ENCODE data around the gene CARD14. TPM values are rescaled to one million over a fixed set of nuclear protein-coding genes. Genes with fewer than 3 reads are reported as not detected.
"Not testable (repeated sequence)": the region's sequence is repeated elsewhere in the genome, so short reads cannot be mapped to it uniquely, and the experiment has no call there.

The CARD14 gene
- polyA plus RNA-seq, 1 donor from 2014 or later = not detected

DNA sequence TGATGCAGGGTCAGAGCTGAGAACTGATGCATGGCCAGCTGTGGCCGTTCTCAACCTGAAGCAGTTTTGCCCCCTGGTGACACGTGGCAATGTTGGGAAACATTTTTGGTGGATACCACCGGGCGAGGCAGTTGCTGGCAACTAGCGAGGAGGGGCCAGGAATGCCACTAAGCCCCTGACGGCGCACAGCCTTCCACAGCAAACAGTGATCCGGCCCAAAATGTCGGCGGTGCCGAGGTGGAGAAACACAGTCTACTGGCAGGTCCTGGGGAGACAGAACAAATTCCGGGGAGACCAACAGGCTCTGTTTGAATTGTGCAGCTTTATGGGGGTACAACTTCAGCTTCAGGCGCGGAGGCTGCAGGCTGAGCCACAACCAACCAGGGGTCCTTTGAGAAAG is 58.6 kb downstream of the CARD14 start:
- no peaks in the 10 kb centered on the region for H3K4me1 Mint-ChIP-seq
- peaks cover 3% of the 10 kb centered on the region for H3K36me3 Mint-ChIP-seq
- H3K27ac Mint-ChIP-seq = no peak overlapping the region
- H3K9me3 Mint-ChIP-seq = peaks cover 2 to 11% (median 10%) of the 10 kb centered on the region in 3 donors
- no peak overlapping the region for H3K4me3 Mint-ChIP-seq
- no peaks in the 10 kb centered on the region for H3K27me3 Mint-ChIP-seq

DNA sequence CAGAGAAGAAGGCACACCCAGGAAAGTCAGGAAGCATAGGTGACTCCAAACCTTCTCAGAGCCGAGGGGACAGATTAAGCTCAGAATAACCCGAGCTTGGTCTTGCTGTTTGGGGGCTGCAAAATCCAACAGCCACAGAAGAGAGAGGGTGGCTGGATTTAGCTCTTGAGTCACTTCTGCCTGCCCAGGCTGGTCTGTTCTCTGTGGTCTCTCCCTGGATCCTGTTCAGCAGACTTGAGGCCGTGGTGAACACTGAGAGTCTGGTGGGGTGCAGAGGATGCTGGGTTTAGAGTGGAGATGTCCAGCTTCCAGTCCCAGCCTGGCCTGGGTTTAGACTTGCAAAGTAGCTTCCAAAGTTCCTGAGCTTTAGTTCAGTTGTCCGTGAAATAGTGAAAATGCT is 59.2 kb downstream of the CARD14 start:
- Mint-ChIP-seq H3K27me3 (no peaks in the 10 kb centered on the region), H3K4me3 (no peak overlapping the region), H3K9me3 (peaks cover 2 to 12% (median 10%) of the 10 kb centered on the region in 3 donors), H3K4me1 (no peaks in the 10 kb centered on the region), H3K36me3 (peaks cover 3% of the 10 kb centered on the region), H3K27ac (no peak overlapping the region)

DNA sequence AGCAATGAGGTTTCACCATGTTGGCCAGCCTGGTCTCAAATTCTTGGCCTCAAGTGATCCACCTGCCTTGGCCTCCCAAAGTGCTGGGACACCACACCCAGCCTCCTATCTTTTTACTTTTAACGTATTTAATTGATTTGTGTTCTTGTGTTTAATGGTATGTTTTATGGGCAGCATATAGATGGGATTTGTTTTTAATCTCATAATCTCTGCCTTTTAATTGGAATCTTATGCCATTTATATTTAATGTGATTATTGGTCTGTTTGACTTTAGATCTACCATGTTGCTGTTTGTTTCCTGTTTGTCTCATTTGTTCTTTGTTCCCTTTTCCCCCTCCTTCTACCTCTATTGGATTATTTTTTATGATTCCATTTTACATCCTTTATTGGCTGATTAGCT is 62.6 kb downstream of the CARD14 start:
- peaks cover 2 to 19% (median 16%) of the 10 kb centered on the region in 3 donors for H3K9me3 Mint-ChIP-seq
- no peak overlapping the region for H3K4me3 Mint-ChIP-seq
- H3K36me3 Mint-ChIP-seq = peaks cover 2% of the 10 kb centered on the region
- H3K27ac Mint-ChIP-seq = no peak overlapping the region
- no peaks in the 10 kb centered on the region for H3K27me3 Mint-ChIP-seq
- no peaks in the 10 kb centered on the region for H3K4me1 Mint-ChIP-seq

DNA sequence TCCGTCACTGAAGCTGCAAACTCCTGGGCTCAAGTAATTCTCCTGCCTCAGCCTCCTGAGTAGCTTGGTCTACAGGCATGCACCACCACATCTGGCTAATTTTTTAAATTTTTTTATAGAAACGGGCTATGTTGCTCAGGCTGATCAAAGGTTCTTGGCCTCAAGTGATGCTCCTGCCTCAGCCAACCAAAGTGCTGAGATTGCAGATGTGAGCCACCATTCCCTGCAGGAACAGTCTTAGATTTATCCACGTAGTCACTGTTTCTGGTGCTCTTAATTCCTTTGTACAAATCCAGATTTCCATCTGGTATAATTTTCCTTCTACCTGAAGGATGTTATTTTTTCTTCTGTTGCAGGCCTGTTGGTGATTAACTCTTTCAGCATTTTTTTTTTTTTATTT is 63.4 kb downstream of the CARD14 start:
- H3K36me3 Mint-ChIP-seq = peaks cover 2% of the 10 kb centered on the region
- H3K27ac Mint-ChIP-seq = no peak overlapping the region
- peak overlapping the region in 1 of 4 donors; percentile 72 for H3K4me3 Mint-ChIP-seq
- peaks cover 2 to 19% (median 16%) of the 10 kb centered on the region in 3 donors for H3K9me3 Mint-ChIP-seq
- H3K27me3 Mint-ChIP-seq = no peaks in the 10 kb centered on the region
- no peaks in the 10 kb centered on the region for H3K4me1 Mint-ChIP-seq

DNA sequence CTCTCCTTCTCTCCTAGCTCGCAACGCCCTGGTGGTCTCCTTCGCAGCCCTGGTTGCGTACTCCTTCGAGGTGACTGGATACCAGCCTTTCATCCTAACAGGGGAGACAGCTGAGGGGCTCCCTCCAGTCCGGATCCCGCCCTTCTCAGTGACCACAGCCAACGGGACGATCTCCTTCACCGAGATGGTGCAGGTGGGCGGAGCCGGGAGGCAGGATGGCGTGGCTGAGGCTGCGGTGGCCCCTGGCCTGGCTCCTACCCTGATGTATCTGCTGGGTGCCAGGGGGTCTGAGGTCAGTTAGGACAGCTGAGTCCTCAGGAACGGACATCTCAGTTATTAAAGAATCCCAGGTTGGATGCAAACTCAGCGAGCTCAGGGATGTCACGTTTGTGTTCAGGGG is 67.1 kb downstream of the CARD14 start:
- Mint-ChIP-seq H3K36me3 (no peaks in the 10 kb centered on the region), H3K4me1 (no peaks in the 10 kb centered on the region), H3K4me3 (no peak overlapping the region), H3K27ac (no peak overlapping the region), H3K9me3 (peaks cover 2 to 13% (median 13%) of the 10 kb centered on the region in 3 donors), H3K27me3 (no peaks in the 10 kb centered on the region)

DNA sequence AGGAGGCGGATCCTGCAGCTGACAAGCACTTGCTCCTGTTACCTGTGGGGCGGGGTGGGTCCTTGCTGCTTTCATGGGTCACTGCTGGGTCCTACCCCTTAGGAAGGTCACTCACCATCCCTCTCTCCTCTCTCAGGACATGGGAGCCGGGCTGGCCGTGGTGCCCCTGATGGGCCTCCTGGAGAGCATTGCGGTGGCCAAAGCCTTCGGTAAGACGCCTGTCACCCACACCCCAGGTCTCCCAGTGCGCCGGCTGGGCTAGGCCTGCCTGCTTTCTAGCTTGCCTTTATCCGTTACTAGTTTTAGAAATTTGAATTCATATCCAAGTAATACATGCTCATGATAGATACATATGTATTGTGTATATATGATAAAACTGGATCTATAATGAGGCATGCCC is 67.6 kb downstream of the CARD14 start:
- Mint-ChIP-seq H3K9me3 (peaks cover 2 to 13% (median 12%) of the 10 kb centered on the region in 3 donors), H3K4me1 (no peaks in the 10 kb centered on the region), H3K27me3 (no peaks in the 10 kb centered on the region), H3K36me3 (no peaks in the 10 kb centered on the region), H3K27ac (no peak overlapping the region), H3K4me3 (no peak overlapping the region)

DNA sequence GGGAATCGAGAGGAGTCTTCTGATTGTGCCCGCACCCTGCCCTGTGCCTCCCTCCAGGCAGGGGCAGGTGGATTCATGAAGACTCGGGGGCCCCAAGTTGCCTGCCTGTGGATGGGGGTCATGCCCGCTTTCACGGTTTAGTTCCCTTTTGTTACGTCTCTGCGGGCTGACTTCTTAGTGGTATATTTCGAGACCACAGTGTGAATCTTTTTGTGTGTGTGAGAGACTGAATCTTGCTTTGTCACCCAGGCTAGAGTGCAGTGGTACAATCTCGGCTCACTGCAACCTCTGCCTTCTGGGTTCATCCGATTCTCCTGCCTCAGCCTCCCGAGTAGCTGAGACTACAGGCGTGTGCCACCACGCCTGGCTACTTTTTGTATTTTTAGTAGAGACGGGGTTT is 72.7 kb downstream of the CARD14 start:
- Mint-ChIP-seq H3K9me3 (no peaks in the 10 kb centered on the region), H3K4me3 (no peak overlapping the region), H3K27ac (no peak overlapping the region), H3K4me1 (no peaks in the 10 kb centered on the region), H3K27me3 (no peaks in the 10 kb centered on the region), H3K36me3 (peaks cover 2% of the 10 kb centered on the region)

DNA sequence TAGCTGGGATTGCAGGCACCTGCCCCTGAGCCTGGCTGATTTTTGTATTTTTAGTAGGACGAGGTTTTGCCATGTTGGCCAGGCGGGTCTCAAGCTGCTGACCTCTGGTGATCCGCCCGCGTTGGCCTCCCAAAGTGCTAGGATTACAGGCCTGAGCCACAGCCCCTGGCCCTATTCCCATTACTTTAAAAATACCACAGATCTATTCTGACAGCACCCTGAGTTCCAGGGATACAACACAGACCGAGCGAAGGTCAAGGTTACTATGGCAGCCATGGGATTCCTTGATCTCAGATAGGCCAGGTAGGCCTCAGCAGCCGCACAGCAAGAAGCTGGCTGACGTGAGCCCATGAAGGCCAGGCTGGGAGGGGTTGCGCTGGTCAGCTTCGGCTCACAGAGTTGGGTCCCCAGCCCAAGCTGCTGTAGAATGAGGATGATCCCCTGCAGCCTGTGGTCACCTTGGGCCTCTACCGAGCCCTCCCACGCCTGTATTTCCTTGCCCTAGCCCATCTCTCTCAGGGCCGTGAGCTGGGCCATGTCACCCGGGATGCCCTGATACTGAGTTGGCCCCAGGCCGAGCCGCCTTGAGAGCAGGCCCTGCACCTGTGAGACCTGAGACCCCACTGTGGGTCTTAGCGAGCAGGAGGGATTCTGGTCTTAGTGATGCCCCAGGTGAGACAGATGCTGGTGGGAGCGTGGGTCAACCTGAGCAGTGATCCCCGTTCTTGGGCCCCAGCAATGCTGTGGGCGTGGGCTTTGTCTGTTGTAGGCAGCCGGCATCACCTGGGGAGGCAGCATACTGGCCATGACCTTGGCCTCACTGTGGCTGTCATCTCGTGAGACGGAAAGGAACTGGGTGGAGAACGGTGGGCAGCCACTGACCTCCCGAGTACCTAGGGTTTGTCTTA is 74.0 kb downstream of the CARD14 start:
- Mint-ChIP-seq H3K36me3 (peaks cover 2% of the 10 kb centered on the region), H3K4me3 (no peak overlapping the region), H3K4me1 (no peaks in the 10 kb centered on the region), H3K9me3 (no peaks in the 10 kb centered on the region), H3K27me3 (no peaks in the 10 kb centered on the region), H3K27ac (no peak overlapping the region)

DNA sequence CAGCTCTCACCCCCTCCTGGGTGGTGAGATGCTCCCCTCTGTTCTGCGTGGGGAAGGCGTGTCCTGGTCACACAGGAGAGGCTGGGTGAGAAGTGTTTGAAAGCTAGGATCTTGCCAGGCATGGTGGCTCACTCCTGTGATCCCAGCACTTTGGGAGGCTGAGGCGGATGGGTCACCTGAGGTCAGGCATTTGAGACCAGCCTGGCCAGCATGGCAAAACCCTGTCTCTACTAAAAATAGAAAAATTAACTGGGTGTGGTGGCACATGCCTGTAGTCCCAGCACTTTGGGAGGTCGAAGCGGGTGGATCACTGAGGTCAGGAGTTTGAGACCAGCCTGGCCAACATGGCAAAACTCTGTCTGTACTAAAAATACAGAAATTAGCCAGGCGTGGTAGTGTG is 74.6 kb downstream of the CARD14 start:
- H3K4me3 Mint-ChIP-seq, H3K4me1 Mint-ChIP-seq, H3K36me3 Mint-ChIP-seq, H3K27me3 Mint-ChIP-seq, H3K27ac Mint-ChIP-seq, H3K9me3 Mint-ChIP-seq: not testable (repeated sequence)

DNA sequence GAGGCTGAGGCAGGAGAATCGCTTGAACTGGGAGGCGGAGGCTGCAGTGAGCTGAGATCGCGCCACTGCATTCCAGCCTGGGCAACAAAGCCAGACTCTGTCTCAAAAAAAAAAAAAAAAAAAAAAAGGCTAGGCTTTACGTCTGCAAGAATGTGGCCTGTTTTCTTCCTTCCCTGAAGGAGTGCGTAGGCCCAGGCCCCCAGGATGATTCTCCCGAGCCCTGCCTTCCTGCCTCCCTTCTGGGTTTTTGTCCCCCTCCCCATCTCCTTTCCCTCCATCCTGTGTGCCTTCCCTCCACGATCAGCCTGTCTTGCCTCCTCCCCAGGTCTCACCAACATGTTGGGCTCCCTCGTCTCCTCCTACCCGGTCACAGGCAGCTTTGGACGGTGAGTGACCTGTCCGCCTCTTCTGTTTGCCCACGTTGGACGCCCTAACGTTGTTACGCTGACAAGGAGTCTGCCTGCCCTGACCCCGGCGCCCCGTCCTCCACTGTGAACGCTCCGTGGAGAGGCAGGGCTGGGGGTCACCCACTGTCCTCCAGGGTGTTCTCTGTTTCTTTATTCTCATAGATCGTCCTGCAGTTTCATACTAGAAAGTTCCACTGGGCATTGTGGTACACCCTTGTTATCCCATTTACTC is 75.2 kb downstream of the CARD14 start:
- H3K27ac Mint-ChIP-seq = no peak overlapping the region
- H3K4me3 Mint-ChIP-seq = no peak overlapping the region
- H3K36me3 Mint-ChIP-seq = peaks cover 2% of the 10 kb centered on the region
- H3K9me3 Mint-ChIP-seq = no peaks in the 10 kb centered on the region
- peaks cover 2% of the 10 kb centered on the region for H3K27me3 Mint-ChIP-seq
- no peaks in the 10 kb centered on the region for H3K4me1 Mint-ChIP-seq

DNA sequence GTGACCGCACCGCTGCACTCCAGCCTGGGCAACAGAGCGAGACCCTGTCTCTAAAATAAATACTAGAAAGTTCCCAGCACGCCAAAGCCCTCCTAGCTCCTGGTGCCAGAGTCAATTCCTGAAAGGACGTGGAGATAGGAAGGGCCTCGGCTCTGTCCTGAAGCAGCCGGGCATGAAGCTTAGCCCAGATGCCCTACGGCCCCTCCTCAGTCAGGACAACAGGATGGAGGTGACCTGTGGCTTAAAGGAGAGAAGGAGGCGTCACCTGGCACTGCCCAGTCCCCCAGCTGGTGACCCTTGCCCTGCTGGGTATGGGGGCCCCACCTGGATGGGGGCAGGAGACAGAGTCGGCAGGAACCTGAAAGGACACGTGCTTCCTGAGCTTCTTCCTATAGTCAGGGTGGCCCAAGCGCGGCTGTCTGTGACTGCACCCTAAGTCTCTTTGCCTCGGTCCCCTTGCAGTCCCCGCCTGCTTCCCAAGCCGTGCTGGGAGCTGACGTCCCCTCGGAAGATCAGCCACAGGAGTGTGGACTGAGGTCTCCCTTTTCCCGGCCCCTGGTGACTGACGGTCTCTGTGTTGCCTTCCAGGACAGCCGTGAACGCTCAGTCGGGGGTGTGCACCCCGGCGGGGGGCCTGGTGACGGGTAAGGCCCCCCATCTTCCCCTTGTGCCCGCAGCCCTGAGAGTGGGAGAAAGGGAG is 75.9 kb downstream of the CARD14 start:
- Mint-ChIP-seq H3K4me3 (no peak overlapping the region), H3K36me3 (peaks cover 2% of the 10 kb centered on the region), H3K9me3 (no peaks in the 10 kb centered on the region), H3K27me3 (peaks cover 2% of the 10 kb centered on the region), H3K27ac (no peak overlapping the region), H3K4me1 (no peaks in the 10 kb centered on the region)

DNA sequence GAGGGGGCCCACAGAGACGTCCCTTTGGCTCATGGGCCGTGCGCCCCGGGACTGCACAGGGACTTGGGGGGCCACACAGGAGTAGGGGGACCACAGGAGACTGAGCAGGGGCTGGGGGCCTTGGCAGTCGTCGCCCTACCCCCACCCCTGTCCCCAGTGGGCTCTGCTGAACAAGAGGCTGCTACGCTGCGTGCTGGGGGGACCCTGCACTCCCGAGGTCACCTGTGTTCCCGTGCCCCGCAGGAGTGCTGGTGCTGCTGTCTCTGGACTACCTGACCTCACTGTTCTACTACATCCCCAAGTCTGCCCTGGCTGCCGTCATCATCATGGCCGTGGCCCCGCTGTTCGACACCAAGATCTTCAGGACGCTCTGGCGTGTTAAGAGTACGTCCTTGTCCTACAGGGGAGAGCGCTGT is 76.4 kb downstream of the CARD14 start:
- Mint-ChIP-seq H3K27me3 (peaks cover 2% of the 10 kb centered on the region), H3K4me1 (no peaks in the 10 kb centered on the region), H3K36me3 (peaks cover 2% of the 10 kb centered on the region), H3K9me3 (no peaks in the 10 kb centered on the region), H3K27ac (no peak overlapping the region), H3K4me3 (no peak overlapping the region)

DNA sequence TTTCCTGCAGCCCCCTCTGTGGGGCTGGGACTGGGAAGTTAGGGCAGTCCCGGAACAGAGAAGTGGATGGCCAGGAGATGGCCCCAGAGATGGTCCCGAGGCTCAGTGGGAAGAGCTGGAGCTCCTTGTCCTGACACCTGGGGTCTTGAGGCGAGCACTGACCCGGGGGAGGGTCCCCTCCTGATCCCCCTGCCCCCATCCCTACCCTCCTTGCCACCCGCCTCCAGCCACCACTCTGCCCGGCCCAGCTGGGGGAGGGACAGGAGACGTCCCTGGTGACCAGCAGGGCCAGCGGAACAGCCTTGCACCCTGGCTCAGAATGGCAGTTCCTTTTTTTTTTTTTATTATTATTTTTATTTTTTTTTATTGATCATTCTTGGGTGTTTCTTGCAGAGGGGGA is 76.9 kb downstream of the CARD14 start:
- H3K4me3 Mint-ChIP-seq = no peak overlapping the region
- H3K27ac Mint-ChIP-seq = no peak overlapping the region

DNA sequence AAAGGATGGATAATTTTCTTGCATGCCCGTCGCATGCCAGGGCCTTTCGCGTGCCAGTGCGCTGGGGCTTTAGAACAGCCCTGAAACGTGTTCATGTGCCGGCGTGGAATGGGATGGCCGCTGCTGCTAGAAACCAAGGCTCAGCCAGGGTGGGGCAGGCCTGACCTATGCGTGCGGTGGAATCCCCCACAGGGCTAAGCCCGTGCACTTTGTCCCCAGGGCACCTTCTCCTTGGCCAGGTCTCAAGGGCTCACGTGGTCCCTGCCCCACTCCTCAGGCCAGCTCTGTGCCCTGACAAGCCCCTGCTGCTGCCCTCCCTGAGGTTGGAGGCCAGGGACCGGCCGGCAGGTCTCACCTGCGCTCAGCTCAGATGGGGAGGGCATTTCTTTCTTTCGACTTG is 77.7 kb downstream of the CARD14 start:
- H3K36me3 Mint-ChIP-seq = peaks cover 2% of the 10 kb centered on the region
- H3K4me3 Mint-ChIP-seq = no peak overlapping the region
- H3K27ac Mint-ChIP-seq = no peak overlapping the region
- H3K27me3 Mint-ChIP-seq = peaks cover 2% of the 10 kb centered on the region
- H3K9me3 Mint-ChIP-seq = no peaks in the 10 kb centered on the region
- H3K4me1 Mint-ChIP-seq = no peaks in the 10 kb centered on the region

More for the DNA sequence above, 76.9 kb downstream of the CARD14 start:
- Mint-ChIP-seq H3K27me3 (peaks cover 2% of the 10 kb centered on the region), H3K9me3 (no peaks in the 10 kb centered on the region), H3K4me1 (no peaks in the 10 kb centered on the region), H3K36me3 (peaks cover 2% of the 10 kb centered on the region)

Data from IgD-negative memory B cell (primary cell).